Stimulated activated CD8-positive, alpha-beta memory T cell treated with anti-CD3 and anti-CD28 coated beads, Interleukin-7, amount 100 ng/mL, for 4 hours (primary cell): ENCODE results near the gene FLACC1.
"Not testable (repeated sequence)": the region's sequence is repeated elsewhere in the genome, so short reads cannot be mapped to it uniquely, and the experiment has no call there.

Experiments
- DNase-seq, 2 donors: peaks; one replicate each; pipeline ENCODE4 v3.0.0-alpha.2; 2020; ENCODE audit warnings: low read depth in 2 of 2

The FLACC1 gene

GRCh38 chr2:201254081-201254730 is 102.9 kb downstream of the FLACC1 start:
- DNase-seq: no peak

GRCh38 chr2:201250741-201251140 is 106.4 kb downstream of the FLACC1 start:
- DNase-seq: no peak

GRCh38 chr2:201249889-201250288 is 107.3 kb downstream of the FLACC1 start:
- DNase-seq: no peak

- no peak for DNase-seq
Observed at GRCh38 chr2:201248288-201248844, 108.8 kb downstream of the FLACC1 start.

- DNase-seq: no peak
Observed at GRCh38 chr2:201246280-201246679, 110.9 kb downstream of the FLACC1 start.

- DNase-seq: no peak
Observed at GRCh38 chr2:201244829-201245228, 112.3 kb downstream of the FLACC1 start.

- no peak for DNase-seq
Observed at GRCh38 chr2:201242571-201243277, 114.4 kb downstream of the FLACC1 start.

- not testable (repeated sequence) for DNase-seq
Observed at GRCh38 chr2:201239167-201239935, 117.8 kb downstream of the FLACC1 start.
